COLO668 (cell line): Measurements from ENCODE around the gene ADAMTS17.
"Not testable (repeated sequence)": the region's sequence is repeated elsewhere in the genome, so short reads cannot be mapped to it uniquely, and the experiment has no call there.

Experiments used
- DNase-seq: peaks from one replicate; lab custom pipeline; 2025; ENCODE audit not compliant: unreplicated experiment; lab: John Stamatoyannopoulos, UW

Gene ADAMTS17

DNA sequence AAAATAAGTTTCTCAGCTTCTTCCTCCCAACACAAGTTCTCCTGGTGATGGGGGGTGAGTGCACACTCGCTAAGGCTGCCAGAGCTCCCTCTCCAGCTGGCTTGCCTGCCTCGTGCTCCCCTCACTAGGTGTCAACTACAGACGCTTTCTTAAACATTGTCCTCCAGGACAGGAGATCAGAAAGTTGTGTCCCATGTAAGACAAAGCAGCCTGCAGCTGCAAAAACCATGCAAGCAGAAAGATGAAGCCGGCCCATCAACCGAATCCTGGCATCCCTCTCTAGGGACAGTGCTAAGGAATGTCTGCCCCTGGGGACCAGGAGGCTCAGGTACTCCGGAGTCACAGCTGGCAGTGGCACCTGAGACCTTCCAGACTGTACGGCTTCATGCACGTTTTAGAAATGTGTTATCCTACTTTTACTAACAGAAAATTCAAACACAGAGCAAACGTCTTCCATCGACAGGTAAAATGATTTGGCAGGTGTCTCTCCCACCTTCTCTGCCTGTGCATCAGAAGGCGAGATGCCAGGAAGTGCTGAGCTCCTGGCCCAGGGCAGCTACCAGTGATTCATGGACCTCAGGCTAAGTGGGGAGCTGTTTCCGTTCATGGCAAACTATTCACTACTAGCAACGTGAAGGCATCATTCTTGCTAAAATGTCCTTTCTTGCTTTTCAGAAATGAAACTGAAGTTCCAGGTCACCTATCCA, 246.1 kb downstream of the ADAMTS17 start:
- DNase-seq, result no peak

DNA sequence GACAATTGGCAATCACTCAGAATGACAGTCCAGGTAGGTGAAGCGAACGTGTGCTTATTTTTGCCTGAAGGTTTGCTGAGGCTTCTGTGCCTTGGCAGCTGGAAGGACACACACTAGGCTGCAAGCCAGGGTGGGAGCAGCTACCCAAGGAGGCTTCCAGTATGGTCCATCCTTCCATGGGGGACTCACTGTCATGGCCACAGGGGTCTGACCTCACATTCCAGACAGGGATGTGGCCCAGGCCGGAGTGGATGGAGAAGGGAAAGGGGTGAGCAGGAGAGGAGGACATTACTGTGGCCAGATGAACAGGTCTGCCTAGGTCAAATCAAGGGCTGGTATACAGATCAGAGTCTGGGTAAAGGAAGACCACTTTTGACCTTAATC, 247.7 kb downstream of the ADAMTS17 start:
- no peak for DNase-seq

DNA sequence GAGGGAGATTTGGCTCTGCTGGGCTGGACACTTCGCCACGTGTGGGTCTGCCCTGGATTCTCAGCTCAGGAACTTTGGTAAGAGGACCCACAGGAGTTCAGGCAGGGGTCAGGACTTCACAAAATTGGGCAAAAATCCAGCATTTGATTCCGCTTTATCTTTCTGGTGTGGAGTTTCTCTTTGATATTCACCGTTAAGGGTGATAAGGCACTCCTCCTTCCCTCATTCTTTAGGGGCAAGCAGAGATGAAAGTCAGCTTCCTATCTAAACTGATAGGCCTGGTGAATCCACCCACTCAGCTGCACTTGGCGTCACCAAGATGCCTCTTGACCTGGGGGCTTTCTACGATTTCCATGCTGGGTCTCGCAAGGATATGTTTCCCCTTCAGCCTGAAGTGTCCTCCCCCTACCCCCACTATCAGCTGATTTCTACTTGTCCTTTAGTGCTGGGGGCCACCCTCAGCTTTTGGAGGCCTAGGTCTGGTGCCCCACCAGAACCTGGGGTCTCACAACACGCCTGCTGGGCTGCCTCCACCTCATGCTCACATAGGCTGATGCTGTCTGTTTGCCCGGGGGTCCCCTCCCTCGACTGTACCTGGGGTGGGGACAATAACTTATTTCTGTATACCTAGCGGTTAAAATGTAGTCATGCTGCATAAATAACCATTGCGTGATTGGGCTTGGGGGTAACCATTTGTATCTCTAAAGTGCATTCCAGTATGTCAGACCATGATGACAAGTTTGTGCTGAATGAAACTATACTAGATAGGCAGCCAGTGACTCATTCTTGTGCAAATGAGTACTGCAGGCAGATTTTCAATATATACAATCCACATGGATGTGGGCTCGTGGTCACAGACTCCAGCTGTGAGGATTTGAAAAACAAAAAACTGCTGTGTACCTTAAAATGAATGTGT, 248.3 kb downstream of the ADAMTS17 start:
- DNase-seq, result no peak

DNA sequence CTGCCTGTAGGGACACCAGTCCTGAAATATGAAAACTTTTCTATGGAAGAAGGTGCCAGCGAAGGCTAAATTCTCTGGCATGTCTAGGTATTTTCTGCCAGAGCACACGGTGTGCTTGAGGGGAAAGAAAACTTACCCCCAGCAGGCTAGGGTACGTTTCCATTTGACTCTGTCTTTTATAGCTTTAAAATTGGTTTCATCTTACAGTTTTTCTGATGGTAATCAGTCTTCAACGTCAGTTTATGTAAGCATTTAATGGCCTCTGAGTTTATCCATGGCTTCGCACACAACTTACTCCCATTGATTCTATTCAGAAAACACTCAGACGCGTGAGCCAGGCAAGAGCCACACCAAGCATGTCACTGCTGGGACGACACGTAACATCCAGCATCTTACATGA, 249.7 kb downstream of the ADAMTS17 start:
- DNase-seq, result no peak

DNA sequence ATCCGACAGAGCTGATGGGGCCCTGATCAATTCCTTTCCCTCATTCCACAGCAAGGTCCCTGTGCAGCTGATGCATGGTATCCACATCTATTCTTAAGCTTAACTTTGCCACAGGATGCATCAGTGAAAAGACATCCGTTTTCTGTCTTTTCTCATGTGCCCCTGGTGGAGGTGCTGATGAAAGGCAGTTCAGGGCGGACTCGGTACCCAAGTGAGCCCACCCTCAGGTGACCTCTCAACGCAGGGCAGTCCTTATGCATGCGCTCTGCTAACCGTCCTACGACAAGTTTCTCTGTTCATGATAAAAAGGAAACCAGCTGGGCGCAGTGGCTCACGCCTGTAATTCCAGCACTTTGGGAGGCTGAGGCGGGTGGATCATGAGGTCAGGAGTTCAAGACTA, 251.4 kb downstream of the ADAMTS17 start:
- DNase-seq, result no peak

DNA sequence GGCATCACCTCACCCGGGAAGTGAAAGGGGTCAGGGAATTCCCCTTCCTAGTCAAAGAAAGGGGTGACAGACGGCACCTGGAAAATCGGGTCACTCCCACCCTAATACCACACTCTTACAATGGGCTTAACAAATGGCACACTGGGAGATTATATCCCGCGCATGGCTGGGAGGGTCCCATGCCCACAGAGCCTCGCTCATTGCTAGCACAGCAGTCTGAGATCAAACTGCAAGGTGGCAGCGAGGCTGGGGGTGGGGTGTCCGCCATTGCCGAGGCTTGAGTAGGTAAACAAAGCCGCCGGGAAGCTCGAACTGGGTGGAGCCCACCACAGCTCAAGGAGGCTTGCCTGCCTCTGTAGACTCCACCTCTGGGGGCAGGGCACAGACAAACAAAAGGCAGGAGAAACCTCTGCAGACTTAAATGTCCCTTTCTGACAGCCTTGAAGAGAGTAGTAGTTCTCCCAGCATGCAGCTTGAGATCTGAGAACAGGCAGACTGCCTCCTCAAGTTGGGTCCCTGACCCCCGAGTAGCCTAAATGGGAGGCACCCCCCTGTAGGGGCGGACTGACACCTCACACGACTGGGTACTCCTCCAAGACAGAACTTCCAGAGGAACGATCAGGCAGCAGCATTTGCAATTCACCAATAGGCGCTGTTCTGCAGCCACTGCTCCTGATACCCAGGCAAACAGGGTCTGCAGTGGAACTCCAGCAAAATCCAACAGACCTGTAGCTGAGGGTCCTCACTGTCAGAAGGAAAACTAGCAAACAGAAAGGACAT, 257.5 kb downstream of the ADAMTS17 start:
- DNase-seq, result not testable (repeated sequence)

DNA sequence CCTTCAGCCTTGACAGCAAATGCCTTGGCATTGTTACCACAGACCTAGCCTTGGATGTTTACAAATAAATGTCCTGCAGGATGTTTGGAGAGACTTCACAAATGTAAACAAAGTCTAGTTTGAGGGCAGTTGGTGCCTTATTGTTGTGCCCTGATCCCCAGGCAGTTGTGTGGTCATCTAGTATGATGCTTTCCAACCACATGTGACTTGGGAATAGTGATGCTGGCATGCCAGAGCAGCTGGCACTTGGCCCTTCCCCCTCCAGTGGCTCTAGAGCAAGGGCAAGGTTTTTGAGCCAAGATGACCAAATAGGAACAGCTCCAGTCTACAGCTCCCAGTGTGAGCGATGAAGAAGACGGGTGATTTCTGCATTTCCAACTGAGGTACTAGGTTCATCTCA, 258.2 kb downstream of the ADAMTS17 start:
- DNase-seq, result no peak

DNA sequence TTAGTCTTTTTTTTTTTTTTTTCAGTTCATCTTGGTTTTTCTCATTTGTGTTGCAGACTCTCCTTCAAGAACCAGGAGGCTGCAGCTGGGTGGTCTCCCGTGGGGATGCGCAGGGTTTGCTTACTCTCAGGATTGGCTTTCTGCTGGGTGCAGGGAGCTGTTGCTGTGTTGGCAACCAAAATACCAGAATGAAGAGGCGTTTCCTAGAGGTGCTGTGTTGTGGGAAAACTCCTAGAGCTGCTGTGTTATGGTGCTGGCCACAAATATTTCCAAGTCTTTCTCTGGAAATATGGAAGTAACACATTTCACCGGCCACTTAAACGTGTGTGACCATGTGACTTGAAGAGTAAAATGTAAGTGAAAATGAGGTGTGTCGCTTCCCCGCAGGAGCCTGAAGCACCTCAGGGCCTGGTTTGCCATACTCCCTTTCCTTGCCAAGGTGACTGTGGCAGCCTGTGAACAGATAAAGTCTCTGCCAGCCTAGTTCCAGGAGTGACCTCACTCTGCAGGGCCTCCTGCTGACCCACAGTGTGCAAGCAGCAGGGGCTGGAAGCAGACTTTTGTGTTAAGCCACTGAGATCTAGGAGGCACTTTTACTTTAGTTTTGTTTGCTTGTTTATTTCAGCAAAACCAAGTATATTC, 258.9 kb downstream of the ADAMTS17 start:
- DNase-seq, result no peak

DNA sequence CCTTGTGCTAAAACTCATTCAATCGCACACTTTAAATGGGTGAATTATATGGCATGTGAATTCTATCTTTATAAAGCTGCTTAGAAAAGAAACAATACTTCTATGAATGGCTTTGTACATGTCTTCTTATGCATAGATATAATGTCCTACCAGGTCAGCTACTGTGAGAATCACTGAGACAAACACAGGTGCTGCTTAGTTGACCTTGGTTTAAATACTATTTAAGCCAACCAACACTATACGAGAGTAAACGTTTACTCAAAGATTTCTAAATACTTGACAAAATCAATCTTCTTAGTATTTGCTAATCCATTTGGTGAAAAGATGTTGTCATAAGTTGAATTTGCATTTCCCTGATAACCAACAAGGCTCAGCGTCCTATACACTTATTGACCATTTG, 260.3 kb downstream of the ADAMTS17 start:
- DNase-seq, result no peak

DNA sequence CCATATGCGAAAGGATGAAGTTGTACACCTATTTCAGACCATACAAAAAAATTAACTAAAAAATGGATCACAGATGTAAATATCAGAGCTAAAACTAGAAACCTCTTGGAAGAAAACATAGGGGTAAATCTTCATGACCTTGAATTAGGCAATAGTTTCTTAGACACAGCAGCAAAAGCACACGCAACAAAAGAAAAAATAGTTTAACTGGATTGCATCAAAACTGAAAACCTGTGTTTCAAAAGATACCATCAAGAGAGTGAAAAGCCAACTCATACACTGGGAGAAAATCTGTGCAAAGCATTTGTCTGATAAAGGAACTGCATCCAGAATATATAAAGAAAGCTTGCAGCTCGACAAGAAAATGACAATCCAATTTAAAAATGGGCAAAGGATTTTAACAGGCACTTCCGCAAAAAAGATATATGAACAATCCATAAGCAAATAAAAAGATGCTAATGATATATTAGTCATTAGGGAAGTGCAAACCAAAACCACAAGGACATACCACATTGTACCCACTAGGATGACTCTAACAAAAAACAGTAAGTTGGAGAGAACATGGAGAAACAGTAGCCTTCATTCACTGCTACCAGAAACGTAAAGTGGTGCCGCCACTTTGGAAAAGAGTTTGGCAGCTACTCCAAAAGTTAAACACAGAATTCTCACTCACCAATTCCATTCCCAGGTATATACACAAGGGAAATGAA, 263.1 kb downstream of the ADAMTS17 start:
- DNase-seq, result no peak

DNA sequence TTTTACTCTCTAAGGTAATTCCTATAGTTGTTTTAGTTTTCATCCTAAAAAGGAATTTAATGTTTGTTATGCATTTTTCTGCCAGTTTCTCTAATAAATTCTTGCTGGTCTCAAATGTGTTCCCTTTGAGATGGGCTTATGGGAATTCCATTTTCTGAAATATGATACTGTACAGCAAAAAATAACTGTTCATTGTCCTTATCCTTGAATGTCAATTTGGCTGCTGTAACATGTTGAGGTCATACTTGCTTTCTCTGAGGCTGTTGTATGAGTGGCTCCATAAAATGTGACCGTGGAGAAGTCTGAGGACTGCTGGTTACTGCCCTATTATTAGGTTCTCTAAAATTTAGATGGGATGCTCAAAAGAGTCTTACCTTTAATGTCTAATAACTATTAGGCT, 266.5 kb downstream of the ADAMTS17 start:
- no peak for DNase-seq

DNA sequence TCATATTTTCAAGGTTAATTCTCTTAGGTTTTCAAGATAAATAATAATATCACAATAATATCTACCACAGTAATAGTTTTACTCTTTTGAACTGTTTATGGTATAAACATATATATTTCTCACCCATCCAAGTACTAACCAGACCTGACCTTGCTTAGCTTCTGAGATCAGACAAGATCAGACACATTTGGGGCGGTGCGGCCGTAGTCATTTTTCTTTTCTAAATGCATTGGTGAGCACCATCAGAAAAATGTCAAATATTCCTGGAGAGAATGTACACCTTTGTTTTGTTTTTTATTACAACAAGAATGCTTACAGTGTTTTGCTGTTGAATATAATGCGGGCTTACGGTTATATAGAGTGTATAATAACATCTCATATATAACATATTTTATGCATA, 267.8 kb downstream of the ADAMTS17 start:
- DNase-seq, result no peak

DNA sequence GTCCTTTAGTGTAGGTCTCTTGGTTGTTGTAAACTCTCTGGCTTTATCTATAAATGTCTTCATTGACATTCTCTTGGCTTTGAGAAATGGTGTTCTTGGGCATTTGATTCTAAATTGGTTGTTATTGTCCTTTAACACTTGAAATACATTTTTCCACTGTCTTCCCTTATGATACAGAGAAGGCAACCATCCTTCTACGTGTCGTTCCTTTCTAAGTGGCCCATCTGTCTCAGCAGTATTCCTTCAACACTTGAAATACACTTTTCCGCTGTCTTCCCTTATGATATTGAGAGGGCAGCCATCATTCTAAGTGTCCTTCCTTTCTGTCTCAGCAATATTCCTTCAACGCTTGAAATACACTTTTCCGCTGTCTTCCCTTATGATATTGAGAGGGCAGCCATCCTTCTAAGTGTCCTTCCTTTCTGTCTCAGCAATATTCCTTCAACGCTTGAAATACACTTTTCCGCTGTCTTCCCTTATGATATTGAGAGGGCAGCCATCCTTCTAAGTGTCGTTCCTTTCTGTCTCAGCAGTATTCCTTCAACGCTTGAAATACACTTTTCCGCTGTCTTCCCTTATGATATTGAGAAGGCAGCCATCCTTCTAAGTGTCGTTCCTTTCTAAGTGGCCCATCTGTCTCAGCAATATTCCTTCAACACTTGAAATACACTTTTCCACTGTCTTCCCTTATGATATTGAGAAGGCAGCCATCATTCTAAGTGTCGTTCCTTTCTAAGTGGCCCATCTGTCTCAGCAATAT, 275.1 kb downstream of the ADAMTS17 start:
- DNase-seq, result not testable (repeated sequence)

DNA sequence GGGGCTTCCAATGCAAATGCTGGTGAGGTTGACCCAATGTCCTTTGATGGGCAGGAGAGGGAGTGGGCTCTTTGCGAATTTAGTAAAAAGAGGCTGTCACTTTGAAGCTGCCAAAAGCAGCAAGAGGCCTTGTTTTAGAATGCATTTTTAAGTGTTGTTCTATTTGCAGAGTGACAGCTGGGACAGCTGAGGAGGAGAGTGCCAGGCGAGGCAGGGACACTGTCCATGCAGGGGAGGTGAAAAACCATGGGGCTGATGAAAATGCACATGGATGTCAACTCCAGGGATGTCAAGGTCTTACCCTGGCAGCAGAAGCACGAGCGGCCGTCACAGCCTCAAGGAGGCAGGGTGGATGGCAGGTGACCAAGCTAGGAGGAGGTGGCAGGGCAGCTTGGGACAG, 279.8 kb downstream of the ADAMTS17 start:
- DNase-seq, result no peak

DNA sequence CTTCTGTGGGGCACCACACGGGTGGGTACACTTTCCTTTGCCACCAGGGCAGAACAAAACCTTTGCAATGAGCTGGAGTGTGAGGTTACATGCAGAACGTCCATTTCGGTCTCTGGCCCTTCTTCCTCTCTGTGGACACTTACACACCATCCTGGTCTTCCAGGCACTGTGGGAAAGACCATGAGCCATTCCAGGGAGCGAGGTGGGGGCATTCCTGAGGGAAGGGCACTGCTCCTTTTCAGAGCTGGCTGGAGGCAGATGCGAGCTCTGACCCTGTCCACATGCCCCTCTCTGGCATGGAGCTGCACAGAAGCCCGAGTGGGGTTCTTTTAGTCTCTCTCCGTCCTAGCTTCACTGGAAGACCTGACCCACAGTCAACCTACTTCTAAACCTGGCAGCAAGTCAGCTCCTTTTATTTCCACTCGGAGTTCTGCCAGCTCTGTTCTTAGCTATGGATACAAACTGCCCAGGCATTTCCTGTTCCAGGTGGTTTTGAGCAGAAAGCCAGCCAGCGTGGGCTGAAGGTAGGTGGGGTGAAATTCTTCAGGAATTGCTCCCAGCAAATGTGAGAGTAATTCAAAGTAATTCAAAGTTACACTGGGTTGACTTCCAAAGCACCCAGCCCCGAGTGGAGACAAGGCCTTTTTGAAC, 281.4 kb downstream of the ADAMTS17 start:
- DNase-seq, result no peak

DNA sequence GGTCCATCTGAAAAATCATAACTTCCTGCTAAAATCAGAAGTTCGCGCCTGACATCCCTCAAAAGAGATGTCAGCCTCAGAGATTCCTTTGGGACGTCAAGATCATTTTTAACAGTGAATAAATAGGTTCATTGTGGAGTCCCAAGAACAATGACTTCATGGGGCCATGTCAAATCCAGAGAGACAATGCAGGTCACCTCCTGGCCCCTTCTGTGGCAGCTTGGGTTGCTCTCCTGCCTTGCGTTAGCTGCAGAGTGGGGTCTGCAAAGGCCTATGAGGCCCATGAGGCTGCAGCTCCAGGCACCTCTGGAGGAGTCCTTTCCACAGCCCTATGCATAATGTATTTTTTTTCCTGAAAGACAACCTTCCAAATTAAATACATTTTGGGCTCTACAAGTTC, 282.3 kb downstream of the ADAMTS17 start:
- no peak for DNase-seq

DNA sequence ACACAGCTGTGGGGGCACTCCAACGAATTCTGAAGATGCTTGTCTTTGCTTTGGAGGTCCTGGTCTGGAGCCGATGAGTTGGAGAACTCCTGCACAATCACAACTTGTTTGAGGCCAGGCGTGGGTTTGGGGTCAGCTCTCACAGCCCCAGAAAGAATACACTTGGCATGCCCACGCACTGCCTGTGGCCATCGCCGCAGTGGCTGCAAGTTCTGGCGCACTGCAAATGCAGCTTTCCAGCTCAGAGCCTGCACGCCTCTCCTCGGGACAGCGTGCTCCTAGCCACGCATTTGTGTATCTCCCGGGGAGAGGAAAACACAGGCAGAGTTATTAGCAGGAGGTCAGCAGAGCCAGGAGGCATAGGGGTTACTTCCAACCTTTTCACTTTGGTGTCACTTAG, 282.7 kb downstream of the ADAMTS17 start:
- no peak for DNase-seq

DNA sequence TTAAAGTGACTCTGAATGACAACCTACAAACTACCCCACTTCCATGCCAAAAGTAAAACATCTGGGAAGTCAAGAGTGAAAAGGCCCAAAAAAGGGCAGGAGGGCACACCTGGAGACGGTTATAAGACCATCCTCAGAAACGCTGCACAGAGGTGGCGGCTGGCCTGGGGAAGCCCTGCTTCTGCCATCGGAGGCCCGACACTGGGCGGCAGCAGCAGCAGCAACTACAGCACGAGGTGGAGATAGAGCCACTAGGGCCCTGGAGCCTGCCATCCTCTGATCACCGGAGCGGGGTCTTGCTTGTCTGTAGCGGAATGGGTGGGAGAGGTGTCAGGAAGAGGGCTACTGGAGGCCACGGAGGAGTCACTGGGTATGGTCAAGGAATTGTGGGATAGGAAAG, 283.3 kb downstream of the ADAMTS17 start:
- DNase-seq, result no peak

DNA sequence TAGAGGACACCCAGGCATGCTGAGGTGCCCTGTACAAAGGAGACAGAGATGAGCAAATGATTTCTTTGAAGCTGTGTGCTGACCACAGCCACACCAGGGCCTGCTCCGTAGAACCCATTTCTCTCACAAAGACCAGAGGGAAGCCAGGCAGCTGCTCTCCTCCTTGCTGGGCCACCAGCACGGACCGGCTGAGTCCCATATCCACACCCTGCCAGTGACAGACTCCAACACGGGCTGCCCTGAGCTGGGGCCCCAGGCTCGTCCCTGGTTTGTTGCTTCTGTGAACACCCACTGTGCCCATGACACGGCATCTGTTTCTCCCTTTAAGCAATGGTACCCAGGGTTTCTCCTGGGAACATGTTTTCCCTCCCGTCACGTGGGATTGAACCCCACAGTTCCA, 284.5 kb downstream of the ADAMTS17 start:
- no peak for DNase-seq
